GM19025 (cell line): Measurements from ENCODE around the gene TSPAN1.
"Not testable (repeated sequence)": the region's sequence is repeated elsewhere in the genome, so short reads cannot be mapped to it uniquely, and the experiment has no call there.

ENCODE experiments used
- ATAC-seq: cut with Tn5 transposase; IDR thresholded peaks from one replicate; pipeline ENCODE4 v1.9.1; 2021; ENCODE audit warnings: mild to moderate bottlenecking, low read depth, moderate library complexity; ENCODE audit not compliant: unreplicated experiment

TSPAN1 gene

DNA sequence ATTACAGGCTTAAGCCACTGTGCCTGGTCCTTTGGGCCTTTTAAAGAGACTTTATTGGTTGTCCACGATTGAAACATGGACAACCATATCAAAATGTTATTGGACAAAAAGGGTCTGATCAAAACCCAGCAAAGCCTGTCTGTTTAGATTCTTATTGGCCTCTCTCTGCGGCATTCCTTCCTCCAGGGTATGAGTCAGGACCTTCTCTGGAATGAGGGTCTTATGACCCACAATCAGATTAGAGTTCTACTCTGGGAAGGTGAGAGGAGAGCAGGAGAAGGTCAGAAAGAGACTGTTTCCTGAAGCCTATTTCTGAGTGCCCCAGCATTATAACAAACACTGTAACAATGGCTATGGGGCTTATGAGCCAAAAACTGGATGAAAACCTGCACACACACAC is 36.2 kb downstream of the TSPAN1 start:
- no peak for ATAC-seq

- no peak for ATAC-seq
Observed at GRCh38 chr1:46215504-46215903, 40.6 kb downstream of the TSPAN1 start.

- no peak for ATAC-seq
Observed at GRCh38 chr1:46218443-46218842, 43.6 kb downstream of the TSPAN1 start.

- no peak for ATAC-seq
Observed at GRCh38 chr1:46219551-46220520, 44.9 kb downstream of the TSPAN1 start.

GRCh38 chr1:46220808-46221207 is 45.9 kb downstream of the TSPAN1 start:
- ATAC-seq, result no peak

GRCh38 chr1:46221749-46222148 is 46.9 kb downstream of the TSPAN1 start:
- no peak for ATAC-seq

DNA sequence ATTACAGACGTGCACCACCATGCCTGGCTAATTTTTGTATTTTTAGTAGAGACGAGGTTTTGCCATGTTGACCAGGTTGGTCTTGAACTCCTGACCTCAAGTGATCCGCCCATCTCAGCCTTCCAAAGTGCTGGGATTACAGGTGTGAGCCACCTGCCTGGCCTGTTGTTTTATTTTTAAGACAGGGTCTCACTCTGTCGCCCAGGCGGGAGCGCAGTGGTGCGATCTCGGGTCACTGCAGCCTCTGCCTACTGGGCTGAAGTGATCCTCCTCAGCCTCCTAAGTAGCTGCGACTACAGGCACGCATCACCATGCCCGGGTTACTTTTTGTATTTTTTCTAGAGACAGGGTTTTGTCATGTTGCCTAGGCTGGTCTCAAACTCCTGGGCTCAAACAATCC is 48.2 kb downstream of the TSPAN1 start:
- not testable (repeated sequence) for ATAC-seq

- no peak for ATAC-seq
Observed at GRCh38 chr1:46223472-46223943, 48.6 kb downstream of the TSPAN1 start.

GRCh38 chr1:46224966-46225365 is 50.1 kb downstream of the TSPAN1 start:
- ATAC-seq, result no peak

DNA sequence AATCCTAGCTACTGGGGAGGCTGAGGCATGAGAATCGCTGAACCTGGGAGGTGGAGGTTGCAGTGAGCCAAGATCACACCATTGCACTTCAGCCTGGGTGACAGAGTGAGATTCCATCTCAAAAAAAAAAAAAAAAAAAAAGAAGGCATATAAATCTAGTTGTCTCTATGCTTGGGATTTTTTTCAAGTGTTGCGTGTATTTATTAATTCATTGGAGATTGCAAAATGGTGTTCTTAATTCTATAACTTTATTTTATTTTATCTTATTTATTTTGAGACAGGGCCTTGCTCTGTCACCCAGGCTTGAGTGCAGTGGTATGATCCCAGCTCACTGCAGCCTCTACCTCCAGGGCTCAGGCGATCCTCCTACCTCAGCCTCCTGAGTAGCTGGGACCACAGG is 56.3 kb downstream of the TSPAN1 start:
- ATAC-seq, result not testable (repeated sequence)
